Inferior parietal cortex (tissue), 1 donor: ENCODE results near the gene PIP4K2B.

ENCODE experiments used
- DNase-seq: peaks from one replicate; pipeline ENCODE4 v3.0.0-alpha.2; 2016; ENCODE audit errors: extremely low spot score

Gene PIP4K2B

DNA sequence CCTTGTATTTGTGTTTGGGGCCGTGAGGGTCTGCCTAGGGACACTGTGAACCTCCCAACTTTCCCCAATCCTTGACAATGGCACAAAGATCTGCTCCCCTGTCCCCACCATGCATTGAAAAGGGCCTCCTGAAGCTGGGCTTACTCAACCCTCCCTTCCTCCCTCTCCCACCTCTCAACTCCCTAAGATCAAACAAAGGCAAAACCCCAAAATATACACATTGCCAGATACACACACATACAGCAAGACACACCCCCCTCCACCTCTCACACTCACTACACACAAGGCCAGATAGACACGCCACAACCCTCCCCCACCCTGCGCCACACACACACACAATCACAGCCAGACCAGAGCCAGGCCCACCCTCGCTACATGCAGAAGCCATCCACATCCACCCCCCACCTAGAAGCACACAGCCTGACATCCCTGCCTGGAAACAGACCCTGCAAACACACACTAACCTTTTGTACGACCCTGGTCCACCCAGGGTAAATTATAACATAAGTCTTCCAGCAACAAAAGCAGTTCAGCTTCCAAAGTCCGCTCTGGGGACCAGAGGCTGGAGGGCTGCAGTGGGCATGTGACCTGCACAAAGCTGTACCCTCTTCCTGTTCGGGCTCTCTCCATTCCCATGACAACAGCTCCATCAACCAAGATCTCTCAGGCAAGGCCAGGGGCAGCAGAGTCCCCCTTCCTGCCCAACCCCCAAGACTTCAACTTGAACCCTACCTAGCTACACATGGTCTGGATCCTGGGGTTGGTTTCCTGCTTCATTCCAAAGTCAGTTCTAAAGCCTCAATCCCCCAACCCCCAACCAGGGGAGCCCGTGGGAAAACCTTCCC is 53.1 kb downstream of the PIP4K2B start:
- DNase-seq: no peak

DNA sequence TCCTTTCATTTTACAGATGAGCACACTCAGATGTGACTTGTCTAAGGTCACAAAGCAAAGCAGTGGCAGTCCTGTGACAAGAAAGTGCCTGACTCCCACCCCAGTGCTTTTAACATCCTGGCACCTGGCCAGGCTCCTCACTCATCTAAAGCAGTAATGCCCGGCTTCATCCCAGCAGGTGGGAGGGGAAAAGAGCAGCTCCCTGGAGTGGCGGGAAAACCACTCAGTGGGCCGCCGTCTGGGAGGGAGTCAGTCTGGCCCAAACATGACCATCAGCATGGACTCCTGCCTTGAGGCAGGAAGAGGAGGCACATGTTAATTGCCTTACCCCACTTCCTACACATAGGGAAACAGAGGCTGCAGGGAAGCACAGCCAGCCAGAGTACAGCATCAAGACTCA is 53.8 kb downstream of the PIP4K2B start:
- no peak for DNase-seq

GRCh38 chr17:38743556-38744171 is 55.7 kb downstream of the PIP4K2B start:
- DNase-seq: no peak

DNA sequence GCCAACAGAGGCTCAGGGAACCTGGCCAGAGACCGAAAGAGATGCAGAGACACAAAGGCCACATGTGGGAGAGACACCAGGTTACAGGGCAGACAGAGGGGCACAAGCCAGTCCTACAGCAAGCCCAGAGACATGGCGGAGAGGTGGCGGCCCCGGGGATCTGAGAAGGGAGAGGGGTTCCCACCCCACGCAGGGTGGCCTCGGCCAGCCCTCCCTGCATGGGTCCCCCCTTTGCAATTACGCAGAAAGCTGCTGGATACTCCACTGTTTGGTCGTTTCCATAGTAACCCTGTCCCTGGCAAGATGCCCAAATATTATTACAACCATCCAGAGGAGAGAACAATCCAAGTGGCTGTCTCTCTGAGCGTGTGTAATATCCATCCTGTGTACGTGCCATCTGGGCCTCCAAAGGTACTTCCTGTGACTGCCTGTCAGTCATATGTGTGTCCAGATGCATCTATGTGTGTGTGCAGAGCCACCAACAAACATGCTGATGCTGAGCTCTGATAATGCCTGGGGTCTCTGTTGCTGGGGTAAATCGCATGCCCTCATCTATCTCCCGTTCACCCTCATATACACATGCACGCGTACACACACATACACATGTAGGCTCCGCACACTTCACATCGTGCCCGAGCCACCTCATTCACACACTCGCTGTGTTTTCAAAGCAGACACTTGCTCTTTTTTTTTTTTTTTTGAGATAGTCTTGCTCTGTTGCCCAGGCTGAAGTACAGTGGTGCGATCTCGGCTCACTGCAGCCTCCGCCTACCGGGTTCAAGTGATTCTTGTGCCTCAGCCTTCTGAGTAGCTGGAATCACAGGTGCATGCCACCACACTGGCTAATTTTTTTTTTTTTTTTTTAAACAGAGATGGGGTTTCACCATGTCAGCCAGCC is 56.7 kb downstream of the PIP4K2B start:
- peak; percentile 61 for DNase-seq

DNA sequence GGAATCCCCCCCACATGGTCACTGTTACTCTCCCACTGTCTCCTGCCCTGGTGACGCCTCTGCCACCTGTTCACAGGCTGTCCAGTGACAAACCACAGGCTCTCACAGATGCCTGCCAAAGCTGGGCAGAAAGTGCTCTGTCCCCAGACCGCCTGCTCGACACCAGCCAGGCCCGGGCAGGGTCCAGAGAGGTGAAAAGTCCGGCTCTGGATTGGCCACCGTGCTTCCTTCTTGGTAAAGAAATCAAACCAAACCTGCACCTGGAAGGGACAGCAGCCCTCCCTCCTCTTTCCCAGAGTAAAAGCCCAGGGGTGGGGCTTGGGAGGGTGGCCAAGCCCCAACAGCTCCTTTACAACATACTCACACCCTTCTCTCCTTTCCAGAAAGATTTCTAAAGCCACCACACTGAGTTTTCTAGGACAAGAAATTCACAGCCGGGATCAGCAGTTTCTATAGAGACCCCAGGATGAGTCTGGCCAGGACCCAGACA is 57.4 kb downstream of the PIP4K2B start:
- no peak for DNase-seq

- DNase-seq: no peak
These were observed 57.9 kb downstream of the PIP4K2B start for GRCh38 chr17:38741461-38741860.

DNA sequence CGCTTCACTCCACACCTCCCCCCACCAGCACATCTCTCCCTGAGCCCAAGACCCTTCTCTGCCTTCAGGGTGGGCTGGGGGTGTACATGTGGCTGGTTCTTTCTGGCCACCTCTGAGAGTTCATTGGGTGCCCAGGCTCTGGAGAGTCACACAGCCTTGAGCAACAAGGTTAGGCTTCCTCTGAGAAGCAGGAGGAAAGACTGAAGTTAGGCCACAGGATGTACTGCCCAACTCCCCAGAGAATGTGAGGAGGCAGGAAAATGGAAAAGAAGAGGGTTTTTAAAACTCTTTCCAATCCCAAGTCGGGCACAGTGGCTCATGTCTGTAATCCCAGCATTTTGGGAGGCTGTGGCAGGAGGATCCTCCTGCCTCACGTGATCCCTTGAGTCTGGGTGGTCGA is 58.5 kb downstream of the PIP4K2B start:
- no peak for DNase-seq

GRCh38 chr17:38740044-38740443 is 59.3 kb downstream of the PIP4K2B start:
- no peak for DNase-seq

GRCh38 chr17:38739305-38739704 is 60.1 kb downstream of the PIP4K2B start:
- DNase-seq: no peak

- DNase-seq: no peak
These were observed 60.7 kb downstream of the PIP4K2B start for GRCh38 chr17:38738686-38739085.

- DNase-seq: no peak
These were observed 61.2 kb downstream of the PIP4K2B start for GRCh38 chr17:38738007-38738662.

DNA sequence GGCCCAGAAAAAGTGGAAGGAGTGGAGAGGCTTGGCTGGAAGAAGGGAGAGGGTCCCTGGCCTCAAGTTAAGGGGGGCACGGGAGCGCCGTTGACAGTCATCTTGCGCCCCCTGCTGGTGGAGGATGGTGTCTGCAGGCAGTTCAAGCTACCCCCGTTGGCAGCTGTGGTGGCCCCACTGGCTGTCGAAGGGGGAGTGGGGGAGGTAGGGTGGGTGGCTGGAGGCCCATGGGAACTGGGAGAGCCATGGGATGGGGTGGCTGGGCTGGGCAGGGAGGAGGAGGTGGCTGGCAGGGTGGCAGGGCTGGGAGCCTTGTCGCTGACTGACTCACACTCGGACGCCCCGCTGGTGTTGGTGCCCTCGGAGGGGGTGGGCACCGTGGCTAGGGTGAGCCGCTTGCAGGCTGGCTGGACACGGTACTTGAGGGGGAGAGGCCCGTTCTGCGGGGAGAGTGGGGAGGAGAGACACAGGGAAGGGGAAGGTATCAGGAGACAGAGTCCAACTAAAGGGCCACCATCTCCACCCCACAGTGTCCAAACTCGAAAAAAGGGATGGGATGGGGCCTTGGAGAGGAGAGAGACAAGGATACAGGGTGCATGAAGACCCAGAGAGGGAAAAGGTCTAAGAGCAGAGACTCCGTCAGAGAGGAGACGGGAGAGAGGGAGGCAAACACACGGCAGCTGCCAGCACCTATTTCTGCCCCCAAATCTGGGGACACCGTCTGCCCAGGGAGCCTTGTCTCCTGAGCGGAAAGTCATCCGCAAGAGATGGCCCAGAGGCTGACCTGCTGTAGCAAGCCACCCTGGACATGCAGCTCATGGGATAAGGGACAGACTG is 64.0 kb downstream of the PIP4K2B start:
- peak; percentile 67 for DNase-seq

- no peak for DNase-seq
These were observed 65.1 kb downstream of the PIP4K2B start for GRCh38 chr17:38733982-38734973.

- DNase-seq: no peak
These were observed 65.9 kb downstream of the PIP4K2B start for GRCh38 chr17:38733282-38733981.

GRCh38 chr17:38732376-38733281 is 66.7 kb downstream of the PIP4K2B start:
- DNase-seq: no peak

DNA sequence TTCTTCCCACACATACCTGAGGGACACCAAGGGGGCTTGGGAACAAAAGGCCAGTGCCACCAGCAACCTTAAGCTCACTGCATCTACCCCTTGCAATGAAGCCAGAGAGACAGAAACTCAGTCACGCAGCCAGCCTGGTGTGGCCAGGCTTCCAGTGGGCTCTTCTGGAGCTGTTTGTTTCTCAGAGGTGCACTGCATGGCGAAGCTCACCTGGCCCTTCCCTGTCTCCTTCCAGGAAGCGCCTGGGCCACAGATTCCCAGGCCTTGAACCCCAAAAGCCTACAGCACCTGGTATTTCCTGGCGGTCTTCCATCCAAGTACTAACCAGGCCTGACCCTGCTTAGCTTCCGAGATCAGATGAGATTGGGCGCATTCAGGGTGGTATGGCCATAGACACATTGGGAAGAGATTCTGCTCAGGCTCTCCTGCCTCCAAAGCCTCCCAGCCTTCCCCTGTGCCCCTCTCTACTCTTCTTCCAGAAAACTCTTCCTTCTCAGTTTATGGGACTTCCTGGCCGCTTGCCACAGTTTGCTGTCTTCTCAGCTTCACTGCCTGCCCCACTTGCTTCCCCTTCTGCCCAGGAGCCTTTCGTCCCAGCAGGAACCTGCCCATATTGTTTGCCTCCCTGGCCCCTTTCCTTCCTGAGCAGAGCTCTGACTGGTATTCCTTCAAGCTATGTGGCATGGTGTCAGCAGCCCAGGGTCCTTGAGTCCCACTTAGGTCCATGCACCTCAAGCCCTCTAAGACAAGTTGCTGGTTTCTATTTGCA is 67.6 kb downstream of the PIP4K2B start:
- DNase-seq: no peak
